Measurements from ENCODE around the gene PKN2.
A peak's percentile ranks its signal among the peaks of the same experiment; 100 is the strongest.

The PKN2 gene

GRCh38 chr1:88763649-88764406 is 79.8 kb downstream of the PKN2 start:
- Histone ChIP-seq H3K36me3 (ENCODE audit: control insufficient read depth in 2 of 2, insufficient read depth in 1 of 2, low read length in 2 of 2) (peaks cover 7 to 21% of the 10 kb centered on the region in 2 experiments; a peak in 2 of 3 replicates), H3K27ac (ENCODE audit: extremely low read depth, low read depth, low read length) (no peak overlapping the region), H3K4me3 (ENCODE audit: low read depth, low read length) (no peak overlapping the region), H3K9me3 (ENCODE audit: control insufficient read depth, insufficient read depth, low read depth, low read length) (no peaks in the 10 kb centered on the region), H3K4me1 (ENCODE audit: control insufficient read depth, insufficient read depth, low read length) (no peaks in the 10 kb centered on the region)
- no peak for TF ChIP-seq ZNF184 (tag by site-specific recombination; IDR thresholded peaks at IDR 0.05)
- TF ChIP-seq ZNF623 (tag by site-specific recombination; IDR thresholded peaks at IDR 0.05) = peak; percentile 58
- TF ChIP-seq ZNF280D (tag by site-specific recombination; IDR thresholded peaks at IDR 0.05) = no peak
- no peak for TF ChIP-seq ZNF658 (tag by site-specific recombination; IDR thresholded peaks at IDR 0.05)
- TF ChIP-seq ZNF585B (tag by site-specific recombination; IDR thresholded peaks at IDR 0.05) = no peak
- TF ChIP-seq ZBTB1 (tag by site-specific recombination; IDR thresholded peaks at IDR 0.05) = no peak
- CTCF ChIA-PET = interaction anchor here (1.0 kb wide), 1 partner anchor 25 kb away, joined by 3 read pairs; no protein-coding TSS in a partner anchor
- POLR2A ChIA-PET = no interaction called here

GRCh38 chr1:88768187-88768586 is 84.1 kb downstream of the PKN2 start:
- TF ChIP-seq ZNF777 (tag by site-specific recombination; IDR thresholded peaks at IDR 0.05; ENCODE audit: borderline replicate concordance) (no peak), ZSCAN5A (tag by site-specific recombination; IDR thresholded peaks at IDR 0.05) (no peak), HOXA7 (CRISPR knock-in tag; IDR thresholded peaks at IDR 0.05; ENCODE audit: borderline replicate concordance) (no peak), ZNF571 (tag by site-specific recombination; IDR thresholded peaks at IDR 0.05) (no peak), ZNF449 (tag by site-specific recombination; IDR thresholded peaks at IDR 0.05) (no peak), ZNF350 (tag by site-specific recombination; IDR thresholded peaks at IDR 0.05) (no peak), ZNF239 (tag by site-specific recombination; IDR thresholded peaks at IDR 0.05) (no peak), TCF7L2 (IDR thresholded peaks at IDR 0.05; ENCODE audit: borderline replicate concordance, low read depth, low read length) (no peak), PRDM6 (tag by site-specific recombination; IDR thresholded peaks at IDR 0.05) (no peak), REPIN1 (tag by site-specific recombination; IDR thresholded peaks at IDR 0.05; ENCODE audit: low read depth) (no peak), ZNF18 (tag by site-specific recombination; IDR thresholded peaks at IDR 0.05) (no peak), ZBTB10 (tag by site-specific recombination; IDR thresholded peaks at IDR 0.05) (no peak), ZBTB1 (tag by site-specific recombination; IDR thresholded peaks at IDR 0.05) (no peak), ZNF843 (tag by site-specific recombination; IDR thresholded peaks at IDR 0.05) (no peak), ZFP37 (tag by site-specific recombination; IDR thresholded peaks at IDR 0.05) (no peak)
- H3K36me3 ChIP-seq (ENCODE audit: control insufficient read depth in 2 of 2, insufficient read depth in 1 of 2, low read length in 2 of 2) = peaks cover 8 to 32% of the 10 kb centered on the region in 2 experiments; a peak in 2 of 3 replicates
- H3K4me1 ChIP-seq (ENCODE audit: control insufficient read depth, insufficient read depth, low read length) = no peaks in the 10 kb centered on the region
- CTCF ChIA-PET = no interaction called here
- POLR2A ChIA-PET = no interaction called here
- no peak overlapping the region for H3K27ac ChIP-seq (ENCODE audit: extremely low read depth, low read depth, low read length)
- no peaks in the 10 kb centered on the region for H3K9me3 ChIP-seq (ENCODE audit: control insufficient read depth, insufficient read depth, low read depth, low read length)
- no peak overlapping the region for H3K4me3 ChIP-seq (ENCODE audit: low read depth, low read length)

Measured in HEK293 (cell line).